Stimulated activated CD8-positive, alpha-beta memory T cell treated with anti-CD3 and anti-CD28 coated beads, Interleukin-7, amount 100 ng/mL, for 4 hours (primary cell): ENCODE measurements around the gene SLX4.
A peak's percentile ranks its signal among the peaks of the same experiment; 100 is the strongest.

ENCODE experiments used
- DNase-seq, 2 donors: peaks; one replicate each; pipeline ENCODE4 v3.0.0-alpha.2; 2020; ENCODE audit warnings: low read depth in 2 of 2

SLX4 gene

DNA sequence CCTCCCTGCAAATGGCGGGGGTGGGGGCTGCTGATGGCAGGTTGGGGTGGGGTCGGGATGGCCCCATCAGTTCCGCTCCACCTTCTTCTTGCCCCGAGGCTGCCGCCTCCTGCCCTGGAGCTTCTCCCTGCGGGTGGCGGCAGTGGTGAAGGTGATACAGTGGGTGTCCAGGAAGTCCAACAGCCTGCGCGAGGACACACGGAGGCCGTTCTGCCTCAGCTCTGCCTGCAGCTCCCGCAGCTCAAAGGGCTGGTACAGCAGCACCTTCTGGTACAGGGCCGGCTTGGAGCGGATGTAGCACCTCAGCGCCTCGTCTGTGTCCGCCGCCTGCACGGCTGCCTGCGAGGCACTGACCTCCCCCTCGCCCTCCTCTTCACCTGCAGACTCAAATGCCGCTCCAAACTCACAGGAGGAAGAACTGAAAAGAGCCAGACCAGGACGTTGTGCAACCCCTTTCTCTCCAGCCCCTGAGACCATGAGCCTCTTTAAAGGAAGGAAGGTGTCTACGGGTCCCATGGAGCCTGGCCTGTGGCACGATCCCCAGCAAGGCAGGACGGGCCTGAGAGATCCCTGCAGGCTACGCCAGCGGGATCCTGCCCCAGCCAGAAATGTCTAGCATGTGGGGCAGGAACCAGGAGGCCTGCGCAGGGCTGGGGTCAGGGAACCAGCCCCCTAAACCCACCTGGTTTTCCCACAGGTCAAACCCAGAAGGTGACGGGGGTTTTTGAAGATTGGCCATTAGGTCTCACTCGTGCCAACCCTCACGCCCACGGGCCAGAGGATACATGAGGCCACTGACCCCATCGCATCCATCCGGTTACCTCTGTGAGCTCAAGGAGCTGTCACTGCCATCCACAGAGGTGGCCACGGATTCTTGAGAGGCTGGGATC lies 28.9 kb downstream of the SLX4 start:
- DNase-seq = no peak

DNA sequence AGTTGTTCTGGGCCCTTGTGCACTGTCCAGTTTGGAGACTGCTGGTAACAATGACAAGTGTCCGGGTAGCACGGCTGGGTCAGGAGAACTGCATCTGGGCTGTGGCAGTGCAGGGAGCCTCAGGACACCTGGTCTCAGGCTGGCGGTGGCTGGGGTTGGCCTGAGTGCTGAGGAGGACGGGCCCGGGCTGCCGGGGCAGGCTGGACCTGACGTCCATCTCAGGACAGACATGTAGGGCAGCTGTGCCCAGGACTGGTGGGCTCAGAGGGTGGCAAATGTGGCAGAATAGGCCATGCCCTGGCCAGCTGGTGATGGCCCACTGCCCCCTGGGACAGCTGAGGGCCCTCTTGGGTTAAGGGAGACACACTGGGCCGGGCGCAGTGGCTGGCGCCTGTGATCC lies 30.0 kb downstream of the SLX4 start:
- no peak for DNase-seq

DNA sequence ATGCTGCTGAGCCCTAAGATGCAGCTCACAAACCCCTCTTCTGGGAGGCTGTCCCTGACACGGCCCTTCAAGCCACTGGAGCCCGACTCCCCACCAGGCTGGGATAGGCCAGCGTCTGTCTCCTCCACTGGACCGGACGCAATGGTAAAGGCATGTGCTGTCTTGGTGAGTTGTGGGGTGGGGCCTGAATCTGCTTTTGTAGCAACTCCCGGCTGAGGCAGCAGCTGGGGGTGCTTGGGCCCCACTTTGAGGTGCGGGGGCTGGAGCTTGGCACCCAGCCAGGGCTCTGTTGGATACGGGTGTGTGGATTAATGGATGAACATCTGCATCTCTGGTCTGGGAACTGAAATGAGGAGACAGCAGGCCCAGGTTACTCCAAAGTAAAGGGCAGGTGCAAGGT lies 30.7 kb downstream of the SLX4 start:
- no peak for DNase-seq

DNA sequence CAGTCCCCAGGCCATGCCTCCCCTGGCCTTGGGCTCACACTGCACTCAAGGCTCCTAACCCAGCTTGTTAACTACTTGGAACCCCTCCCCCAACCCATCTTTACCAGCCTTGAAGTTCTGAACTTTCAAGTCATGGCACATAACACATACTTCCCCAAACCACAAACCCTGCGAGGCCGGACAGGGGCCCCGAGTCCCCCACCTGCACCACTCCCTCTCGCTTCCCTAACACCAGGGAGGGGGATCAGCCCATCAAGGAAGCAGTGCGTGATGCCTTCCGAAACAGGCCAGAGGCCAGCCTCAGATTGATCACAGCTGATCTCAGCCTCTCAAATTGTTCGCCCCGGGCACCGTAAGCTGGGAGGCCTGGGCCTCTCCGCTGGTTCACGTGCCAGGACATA lies 31.2 kb downstream of the SLX4 start:
- no peak for DNase-seq

DNA sequence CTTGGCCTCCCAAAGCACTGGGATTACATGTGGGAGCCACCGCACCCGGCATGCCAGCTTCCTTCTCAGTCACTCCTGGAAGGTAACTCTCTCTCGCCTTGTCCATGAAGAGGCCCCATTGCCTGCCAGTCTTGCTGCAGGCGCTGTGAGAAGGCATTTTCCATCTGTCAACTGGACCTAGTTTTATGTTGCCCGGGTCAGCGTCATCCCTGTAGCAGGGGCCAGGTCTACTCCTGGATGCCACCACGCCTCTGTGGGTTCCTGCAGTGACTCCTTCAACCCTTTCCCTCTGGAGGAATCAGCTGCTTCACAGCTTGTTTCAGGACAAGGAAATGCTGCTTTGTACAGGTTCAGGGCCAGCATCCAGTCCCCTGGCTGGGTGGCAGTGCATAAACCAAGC lies 31.6 kb downstream of the SLX4 start:
- no peak for DNase-seq

DNA sequence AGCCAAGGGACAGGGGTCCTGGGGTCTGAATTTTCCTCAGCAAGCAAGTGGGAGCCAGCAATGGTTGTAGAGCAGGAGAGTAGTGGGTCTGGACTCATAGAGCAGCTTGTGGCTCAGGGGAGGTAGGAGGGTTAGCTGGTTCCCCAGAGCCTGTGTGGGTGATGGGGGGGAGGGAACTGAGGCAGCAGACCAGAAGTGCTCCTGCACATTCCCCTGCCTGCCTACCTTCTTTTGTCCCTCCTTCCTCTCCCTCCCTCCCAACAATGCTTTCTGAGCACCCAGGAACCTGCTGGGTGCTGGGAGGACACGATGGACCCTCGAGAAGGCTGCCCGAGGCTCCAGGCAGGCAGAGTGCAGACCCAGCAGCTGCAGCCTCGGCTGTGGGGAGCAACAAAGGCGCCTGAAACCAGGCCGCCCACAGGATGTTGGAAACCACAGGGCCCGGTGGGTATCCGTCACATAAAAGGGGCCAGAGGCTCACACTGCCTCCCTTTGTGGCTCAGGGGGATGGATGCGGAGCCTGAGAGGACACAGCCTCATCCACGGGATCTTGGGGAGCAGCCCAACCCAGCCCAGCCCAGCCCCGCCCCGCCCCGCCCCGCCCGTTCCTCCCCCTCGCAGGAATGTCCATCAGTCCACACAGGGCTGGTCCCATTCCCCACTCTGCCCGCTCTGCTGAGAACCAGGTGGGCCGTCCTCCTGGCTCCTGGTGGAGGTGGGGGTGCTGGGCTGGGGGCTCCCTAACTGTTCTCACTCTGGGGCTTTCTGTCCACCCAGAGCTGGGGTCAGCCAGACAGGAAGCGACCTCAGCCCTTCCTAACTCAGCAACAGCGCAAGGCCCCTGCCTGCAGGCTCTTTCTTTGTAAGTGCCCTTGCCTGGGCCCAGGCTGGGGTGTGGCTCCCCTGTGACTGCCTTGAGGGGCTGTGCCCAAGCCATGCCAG lies 32.5 kb downstream of the SLX4 start:
- peak in 1 of 2 donors; percentile 53 for DNase-seq

DNA sequence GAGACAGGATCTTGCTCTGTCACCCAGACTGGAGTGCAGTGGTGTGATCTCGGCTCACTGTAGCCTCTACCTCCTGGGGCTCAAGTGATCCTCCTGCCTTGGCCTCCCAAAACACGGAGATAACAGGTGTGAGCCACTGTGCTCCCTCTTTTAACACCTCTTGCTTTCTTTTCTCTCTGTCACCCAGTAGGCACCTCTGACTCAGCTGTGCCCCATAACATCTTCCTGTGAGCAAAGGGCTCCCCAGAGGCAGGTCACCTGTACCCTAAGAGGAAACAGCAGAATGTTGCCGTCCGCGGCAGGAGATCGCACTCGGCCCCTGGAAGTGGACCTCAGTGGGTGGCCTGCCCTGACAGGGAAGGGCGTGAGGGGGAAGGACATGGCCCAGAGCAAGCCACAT lies 33.3 kb downstream of the SLX4 start:
- DNase-seq = peak; percentile 32

DNA sequence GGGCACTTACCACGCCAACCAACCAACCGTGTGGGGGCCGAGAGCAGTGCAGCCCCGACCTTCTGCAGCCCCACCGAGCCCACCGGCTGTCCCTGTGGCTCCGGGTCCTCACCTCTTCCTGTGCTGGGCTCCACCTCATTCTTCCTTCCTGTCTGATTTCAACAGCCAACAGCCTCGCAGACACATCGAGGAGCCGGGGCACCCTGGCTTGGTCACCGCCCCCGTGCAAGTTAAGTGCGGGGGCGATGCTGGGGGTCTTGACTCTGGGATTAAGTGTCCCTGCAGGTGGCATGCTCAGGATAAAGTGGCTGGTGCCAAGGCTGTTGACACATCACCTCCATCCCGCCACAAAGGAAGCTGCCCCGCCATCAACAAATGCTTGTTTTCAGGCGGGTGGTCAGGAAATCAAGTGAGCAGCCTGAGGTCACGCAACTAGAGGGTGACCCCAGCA lies 34.1 kb downstream of the SLX4 start, which contains the start of gene NLRC3:
TSS of gene NLRC3 (minus strand) at position 102 of the 451 bp plus-strand sequence. CDS start 12,367 bp downstream, outside the sequence.
- peak in 1 of 2 donors; percentile 40 for DNase-seq

DNA sequence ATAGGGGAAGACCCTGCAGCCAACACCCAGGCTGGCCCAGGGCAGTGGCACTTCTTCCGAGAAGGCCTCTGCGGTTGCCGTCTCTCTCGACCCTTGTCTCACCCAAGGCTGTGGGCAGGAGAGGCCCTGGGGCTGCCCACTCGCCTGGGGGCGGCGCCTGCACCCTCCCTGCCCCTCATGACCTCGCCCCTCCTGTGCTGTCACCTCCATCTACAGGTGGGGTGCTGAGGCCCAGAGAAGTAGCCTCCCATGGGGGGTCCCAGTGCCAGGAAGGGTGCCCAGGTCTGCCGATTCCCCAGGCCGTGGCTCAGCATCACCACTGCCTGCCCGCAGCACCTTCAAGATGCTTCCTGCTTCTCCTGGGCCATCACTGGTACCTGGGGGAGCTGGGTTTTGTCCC lies 35.2 kb downstream of the SLX4 start:
- no peak for DNase-seq

DNA sequence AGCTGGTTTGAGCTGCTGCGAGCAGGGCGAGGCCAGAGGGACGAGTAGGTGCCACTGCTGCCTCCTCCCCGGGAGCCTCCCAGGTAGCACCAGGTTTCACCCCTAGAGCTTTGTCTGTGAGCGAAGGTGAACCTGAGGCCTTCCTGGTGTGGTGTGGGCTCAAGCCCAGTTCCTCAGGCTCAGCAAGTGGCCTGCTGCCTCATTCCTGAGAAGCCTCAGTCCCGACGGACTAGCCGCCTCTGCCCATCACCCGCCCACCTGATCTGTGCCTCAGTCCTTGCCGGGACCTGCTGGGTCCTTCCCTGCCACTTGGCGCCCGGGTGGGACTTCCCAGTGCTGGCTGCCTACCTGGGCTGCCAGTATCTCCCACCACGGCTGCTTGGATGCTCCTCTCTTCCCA lies 35.9 kb downstream of the SLX4 start:
- DNase-seq = no peak

DNA sequence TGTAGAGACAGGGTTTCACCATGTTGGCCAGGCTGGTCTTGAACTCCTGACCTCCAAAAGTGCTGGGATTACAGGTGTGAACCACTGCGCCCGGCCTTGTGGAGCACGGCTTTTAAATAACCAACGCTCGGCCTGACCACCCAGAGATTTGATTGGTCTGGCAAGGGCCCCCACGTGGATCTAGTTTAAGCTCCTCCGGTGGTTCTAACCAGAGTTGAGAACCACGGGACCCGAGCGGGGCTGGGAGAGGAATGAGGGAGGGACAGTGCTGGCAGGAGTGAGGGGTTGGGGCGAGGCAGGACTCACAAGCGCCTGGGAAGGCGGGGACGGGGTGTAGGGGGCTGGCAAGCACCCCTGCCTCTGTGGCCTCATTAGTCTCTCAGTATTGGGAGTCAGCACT lies 37.2 kb downstream of the SLX4 start:
- DNase-seq = no peak

DNA sequence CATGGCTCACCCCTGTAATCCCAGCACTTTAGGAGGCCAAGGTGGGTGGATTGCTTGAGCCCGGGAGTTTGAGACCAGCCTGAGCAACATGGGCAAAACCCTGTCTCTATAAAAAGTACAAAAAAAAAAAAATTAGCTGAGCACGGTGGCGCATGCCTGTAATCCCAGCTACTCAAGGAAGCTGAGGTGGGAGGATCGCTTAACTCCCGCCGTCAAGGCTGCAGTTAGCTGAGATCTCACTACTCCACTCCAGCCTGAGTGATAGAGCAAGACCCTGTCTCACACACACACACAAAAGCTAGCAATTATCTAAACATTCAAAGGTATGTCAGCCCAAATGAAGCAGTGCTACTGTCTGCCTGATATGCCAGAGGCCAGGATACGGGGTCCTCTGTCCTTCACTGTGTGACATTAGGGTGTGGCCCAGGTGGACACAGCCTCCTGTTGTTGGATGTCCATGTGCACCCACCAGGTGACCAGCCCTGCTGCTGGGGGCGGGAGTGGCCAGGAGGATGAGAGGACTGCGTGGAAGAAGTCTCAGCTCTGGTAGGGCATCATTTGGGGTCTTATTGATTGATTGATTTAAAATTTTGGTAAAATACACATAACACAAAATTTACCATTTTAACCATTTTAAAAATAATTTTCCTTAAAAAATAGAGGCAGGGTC lies 38.1 kb downstream of the SLX4 start:
- no peak for DNase-seq

DNA sequence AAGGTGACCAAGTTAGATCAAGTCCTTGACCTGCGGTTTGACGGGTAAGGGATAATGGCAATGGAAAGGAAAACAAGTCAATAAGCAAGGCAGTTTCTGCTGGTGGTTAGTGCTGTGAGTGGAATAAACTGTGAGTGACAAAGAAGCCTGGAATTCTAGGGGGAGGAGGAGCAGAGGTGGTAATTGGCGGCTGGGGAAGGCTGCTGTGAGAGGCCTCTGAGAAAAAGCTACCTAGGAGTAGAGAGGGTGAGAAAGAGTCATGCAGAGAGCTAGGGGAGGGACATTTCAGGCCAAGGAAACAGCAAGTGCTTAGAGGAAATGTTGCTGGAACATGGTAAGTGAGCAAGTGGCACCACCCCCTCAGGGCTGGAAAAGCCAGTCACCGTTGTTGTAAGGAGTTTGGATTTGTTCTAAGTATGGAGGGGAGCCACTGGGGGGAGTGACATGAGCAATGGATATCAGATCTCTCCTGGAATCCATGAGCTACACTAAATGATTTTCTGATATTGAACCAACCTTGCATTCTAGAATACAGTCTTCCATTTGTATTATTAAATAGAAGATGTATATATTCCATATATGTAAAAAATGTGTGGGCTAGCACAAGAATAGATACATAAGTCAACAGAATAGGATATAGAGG lies 40.9 kb downstream of the SLX4 start:
- DNase-seq = no peak

DNA sequence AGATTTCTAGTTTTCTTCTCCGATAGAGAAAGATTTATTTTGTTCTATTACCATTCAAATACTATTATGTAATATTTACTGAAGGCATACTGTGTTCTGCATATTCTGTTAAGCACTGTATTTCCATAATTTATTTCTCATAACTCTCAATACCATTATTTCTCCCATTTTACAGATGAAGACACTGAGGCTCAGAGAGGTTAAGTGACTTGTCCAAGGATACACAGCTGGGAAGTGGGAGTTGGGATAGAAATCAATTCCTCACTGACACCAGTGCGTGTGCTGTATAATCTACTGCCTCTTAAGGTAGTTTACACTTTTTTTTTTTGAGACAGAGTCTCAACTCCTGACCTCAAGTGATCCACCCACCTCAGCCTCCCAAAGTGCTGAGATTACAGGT lies 41.6 kb downstream of the SLX4 start:
- DNase-seq = no peak

DNA sequence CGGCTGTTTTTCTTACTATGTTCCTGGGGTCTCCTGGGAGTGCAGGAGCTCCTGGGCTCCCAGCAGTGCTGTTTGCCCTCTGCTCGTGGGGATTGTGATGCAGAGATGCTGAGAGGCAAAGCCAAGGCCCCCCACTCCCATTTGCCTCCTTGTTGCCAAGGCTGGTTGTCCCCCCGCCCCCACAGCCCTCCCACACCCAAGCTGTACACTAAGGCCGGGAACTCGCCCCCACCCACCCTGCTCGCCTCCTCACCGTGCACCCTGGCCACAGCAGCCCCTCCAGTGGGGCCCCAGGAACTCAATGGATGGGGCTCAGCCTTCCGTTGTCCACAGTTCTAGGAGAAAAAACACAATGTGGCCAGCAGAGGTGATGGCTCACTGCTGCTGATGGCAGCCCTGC lies 44.4 kb downstream of the SLX4 start:
- DNase-seq = no peak

DNA sequence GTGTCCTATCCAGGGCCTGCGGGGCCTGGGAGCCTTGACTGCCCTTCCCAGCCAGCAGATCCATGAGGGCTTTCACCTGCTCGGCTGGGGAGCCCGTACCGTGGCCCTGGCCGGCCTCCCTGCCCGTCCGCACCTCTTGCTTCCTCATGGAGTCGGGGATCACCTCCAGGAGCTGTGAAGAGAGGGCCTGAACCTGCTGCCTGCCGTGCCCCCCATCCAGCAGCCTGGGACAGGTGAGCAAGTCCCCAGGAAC lies 46.6 kb downstream of the SLX4 start:
- DNase-seq = no peak

DNA sequence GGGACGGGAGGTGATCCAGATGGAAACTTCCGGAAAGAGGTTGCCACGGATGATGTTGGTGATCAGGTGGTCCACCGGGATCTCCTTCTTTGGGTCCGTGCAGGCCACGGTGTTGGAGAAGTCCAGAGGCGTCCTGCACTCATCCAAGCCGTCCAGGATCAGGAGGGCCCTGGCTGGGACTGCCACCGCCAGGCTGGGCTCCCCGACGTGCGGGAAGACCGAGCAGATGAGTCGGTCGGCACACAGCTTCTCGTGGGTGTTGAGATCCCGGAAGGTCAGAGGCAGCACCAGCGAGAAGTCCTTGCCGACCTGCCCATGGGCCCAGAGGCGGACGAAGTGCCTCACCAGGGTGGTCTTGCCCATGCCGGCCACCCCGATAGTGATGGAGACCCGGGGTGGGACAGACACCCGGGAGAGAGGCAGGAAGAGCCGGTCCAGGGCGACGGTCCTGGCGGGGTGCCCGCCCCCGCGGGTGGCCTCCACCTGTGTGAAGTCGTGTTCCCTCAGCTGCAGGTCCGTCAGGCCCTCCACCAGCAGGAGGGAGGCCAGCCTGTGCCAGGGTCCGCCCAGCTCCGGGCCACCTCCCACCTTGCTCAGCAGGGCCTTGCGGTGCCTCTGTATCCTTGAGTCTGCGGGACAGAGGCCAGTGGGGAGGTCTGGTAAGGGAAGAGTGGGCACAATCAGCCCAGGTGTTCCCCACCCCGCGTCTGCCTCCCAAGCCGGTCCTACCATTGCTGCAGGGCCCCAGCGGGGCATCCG lies 47.1 kb downstream of the SLX4 start:
- DNase-seq = no peak

DNA sequence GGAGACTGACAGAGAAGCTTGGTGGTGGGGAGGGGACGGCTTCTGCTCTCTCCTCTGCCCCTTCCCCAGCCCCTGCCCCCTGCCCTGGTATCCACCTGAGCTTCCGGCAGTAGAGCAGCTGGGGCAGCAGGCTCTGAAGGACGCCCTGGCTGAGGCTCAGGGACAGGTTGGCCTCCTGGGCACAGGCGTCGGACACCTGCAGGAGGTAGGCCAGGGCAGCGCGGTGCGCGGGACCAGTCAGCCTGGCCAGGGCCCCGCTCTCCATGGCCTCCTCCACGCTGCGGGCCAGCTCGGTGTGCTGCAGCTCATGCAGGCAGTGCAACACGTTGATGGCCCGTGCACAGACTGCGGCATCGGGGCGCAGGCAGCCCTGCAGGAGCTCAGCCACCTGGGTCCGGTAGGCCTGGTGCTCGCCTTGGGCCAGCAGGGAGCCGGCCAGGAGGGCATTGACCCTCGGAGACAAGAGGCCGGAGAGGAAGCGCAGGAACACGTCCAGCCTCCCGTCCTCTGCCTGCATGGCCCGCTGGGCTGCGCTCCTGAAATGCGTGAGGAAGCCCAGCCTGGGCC lies 48.4 kb downstream of the SLX4 start:
- DNase-seq = no peak

DNA sequence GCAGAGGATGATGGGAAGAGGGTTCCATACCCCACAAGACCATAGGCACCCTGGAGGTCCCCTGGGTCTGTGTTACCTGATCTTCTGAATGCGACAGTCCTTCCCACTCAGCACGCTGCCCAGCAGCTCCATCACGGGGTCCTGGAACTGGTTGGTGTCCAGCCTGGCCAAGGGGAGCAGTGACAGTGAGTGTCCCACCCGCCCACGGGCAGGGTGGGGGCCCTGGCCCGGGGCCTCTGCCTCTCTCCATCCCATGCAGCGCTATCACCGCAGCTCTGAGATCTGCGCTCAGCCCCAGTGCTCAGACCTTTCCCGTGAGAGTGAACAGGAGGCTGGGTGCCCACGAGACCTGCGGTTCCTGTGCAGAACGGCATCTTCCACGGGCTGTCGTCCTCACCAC lies 49.8 kb downstream of the SLX4 start:
- DNase-seq = no peak

DNA sequence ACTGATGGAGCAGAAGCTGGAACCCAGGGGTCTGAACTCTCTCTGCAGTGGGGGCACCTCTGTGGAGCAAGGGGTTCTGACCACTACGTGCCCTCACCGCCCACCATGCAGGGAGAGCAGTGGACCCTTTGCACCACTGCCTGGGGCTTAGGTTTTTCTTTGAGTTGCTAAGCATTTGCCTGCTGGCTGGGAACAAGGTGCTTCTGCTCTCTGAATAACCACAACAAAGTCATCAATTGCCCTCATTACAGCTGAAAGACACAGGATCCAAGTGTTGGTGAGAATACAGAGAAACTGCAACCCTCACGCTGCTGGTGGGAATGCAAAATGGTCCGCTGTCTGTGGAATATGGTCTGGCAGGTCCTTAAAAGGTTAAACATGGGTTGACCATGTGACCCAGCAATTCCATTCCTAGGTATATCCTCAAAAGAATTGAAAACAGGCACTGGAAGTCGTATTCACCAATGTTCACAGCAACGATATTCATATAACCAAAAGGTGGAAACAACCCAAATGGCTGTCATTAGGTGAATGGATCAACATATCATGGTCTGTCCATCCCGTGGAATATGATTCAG lies 57.0 kb downstream of the SLX4 start:
- DNase-seq = no peak
